HG03139 (cell line): ENCODE results near the gene RIMBP2.
"Not testable (repeated sequence)": the region's sequence is repeated elsewhere in the genome, so short reads cannot be mapped to it uniquely, and the experiment has no call there.

Experiments used
- ATAC-seq: cut with Tn5 transposase; IDR thresholded peaks from one replicate; pipeline ENCODE4 v1.9.1; 2021; ENCODE audit not compliant: unreplicated experiment

The RIMBP2 gene, protein sequence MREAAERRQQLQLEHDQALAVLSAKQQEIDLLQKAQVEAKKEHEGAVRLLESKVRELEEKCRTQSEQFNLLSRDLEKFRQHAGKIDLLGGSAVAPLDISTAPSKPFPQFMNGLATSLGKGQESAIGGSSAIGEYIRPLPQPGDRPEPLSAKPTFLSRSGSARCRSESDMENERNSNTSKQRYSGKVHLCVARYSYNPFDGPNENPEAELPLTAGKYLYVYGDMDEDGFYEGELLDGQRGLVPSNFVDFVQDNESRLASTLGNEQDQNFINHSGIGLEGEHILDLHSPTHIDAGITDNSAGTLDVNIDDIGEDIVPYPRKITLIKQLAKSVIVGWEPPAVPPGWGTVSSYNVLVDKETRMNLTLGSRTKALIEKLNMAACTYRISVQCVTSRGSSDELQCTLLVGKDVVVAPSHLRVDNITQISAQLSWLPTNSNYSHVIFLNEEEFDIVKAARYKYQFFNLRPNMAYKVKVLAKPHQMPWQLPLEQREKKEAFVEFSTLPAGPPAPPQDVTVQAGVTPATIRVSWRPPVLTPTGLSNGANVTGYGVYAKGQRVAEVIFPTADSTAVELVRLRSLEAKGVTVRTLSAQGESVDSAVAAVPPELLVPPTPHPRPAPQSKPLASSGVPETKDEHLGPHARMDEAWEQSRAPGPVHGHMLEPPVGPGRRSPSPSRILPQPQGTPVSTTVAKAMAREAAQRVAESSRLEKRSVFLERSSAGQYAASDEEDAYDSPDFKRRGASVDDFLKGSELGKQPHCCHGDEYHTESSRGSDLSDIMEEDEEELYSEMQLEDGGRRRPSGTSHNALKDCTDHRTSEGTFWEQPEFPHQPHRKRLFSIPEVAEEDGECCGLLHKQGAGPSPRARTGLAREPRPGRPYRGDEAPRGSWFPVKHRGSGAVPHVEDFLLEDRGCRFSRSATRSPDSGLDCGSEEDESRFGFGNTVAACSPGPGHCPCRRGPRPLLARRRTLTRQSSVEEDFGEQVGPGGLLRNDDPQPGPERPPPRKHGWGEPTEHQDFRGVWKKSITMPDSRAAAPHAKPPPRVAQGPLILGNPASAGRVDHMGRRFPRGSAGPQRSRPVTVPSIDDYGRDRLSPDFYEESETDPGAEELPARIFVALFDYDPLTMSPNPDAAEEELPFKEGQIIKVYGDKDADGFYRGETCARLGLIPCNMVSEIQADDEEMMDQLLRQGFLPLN (N-terminal part only)

GRCh38 chr12:130715998-130716968 is at the start of gene RIMBP2:
Gene RIMBP2 (minus strand): TSS chr12:130716299. CDS start chr12:130479013, 237,286 bp downstream.
- ATAC-seq = no peak

GRCh38 chr12:130765186-130765659 is 49.1 kb upstream of the RIMBP2 start:
- ATAC-seq = no peak

DNA sequence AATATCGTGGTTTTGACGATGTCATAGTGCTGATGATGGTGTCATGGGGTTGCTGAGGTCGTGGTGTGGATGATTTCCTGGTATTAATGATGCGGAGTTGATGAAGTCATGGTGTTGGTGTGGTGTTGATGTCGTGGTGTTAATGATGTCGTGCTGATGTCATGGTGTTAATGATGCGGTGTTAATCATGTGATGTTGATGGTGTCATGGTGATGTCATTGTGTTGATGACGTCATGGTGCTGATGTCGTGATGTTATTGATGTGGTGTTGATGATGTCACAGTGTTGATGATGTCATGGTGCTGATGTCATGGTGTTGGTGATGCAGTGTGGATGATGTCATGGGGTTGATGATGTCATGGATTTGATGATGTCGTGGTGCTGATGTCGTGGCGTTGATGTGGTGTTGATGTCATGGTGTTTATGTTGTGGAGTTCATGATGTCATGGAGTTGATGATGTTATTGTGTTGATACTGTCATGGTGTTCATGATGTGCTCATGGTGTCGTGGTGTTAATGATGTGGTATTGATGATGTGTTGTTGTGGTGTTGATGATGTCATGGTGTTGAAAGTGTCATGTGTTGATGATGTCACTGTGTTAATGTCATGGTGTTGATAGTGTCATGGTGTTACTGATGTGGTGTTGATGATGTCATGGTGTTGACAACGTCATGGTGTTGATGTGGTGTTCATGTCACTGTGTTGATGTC is 48.5 kb upstream of the RIMBP2 start:
- no peak for ATAC-seq

DNA sequence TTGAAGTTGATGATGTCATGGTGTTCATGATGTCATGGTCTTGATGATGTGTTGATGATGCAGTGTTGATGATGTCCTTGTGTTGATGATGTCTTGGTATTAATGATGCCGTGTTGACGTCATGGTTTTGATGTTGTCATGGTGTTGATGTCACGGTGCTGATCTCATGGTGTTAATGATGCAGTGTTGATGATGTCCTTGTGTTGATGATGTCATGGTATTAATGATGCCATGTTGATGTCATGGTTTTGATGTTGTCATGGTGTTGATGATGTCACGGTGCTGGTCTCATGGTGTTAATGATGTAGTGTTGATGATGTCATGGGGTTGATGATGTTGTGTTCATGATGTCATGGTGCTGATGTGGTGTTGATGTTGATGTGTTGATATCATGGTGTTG is 48.0 kb upstream of the RIMBP2 start:
- no peak for ATAC-seq

- no peak for ATAC-seq
Measured at GRCh38 chr12:130762319-130762675, 46.2 kb upstream of the RIMBP2 start.

GRCh38 chr12:130761537-130762318 is 45.6 kb upstream of the RIMBP2 start:
- ATAC-seq = no peak

- no peak for ATAC-seq
Measured at GRCh38 chr12:130754234-130754901, 38.3 kb upstream of the RIMBP2 start.

- no peak for ATAC-seq
Measured at GRCh38 chr12:130752692-130753230, 36.7 kb upstream of the RIMBP2 start.

DNA sequence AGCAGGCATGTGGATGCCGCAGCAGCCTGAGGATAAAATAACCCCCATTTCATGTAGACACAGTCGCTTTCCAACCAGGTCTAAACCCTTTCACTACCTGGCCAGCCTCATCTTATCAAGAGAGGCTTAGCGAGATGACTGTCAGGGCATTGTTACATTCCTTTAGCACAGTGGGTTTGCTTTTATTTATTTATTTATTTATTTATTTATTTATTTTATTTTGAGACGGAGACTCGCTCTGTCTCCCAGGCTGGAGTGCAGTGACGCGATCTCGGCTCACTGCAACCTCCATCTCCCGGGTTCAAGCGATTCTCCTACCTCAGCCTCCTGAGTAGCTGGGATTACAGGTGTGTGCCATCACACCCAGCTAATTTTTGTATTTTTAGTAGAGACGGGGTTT is 35.9 kb upstream of the RIMBP2 start:
- not testable (repeated sequence) for ATAC-seq

GRCh38 chr12:130748786-130749185 is 32.7 kb upstream of the RIMBP2 start:
- no peak for ATAC-seq

GRCh38 chr12:130747867-130748740 is 32.0 kb upstream of the RIMBP2 start:
- peak; percentile 95 for ATAC-seq

- no peak for ATAC-seq
Measured at GRCh38 chr12:130746546-130746945, 30.4 kb upstream of the RIMBP2 start.

- ATAC-seq = no peak
Measured at GRCh38 chr12:130745921-130746320, 29.8 kb upstream of the RIMBP2 start.

- no peak for ATAC-seq
Measured at GRCh38 chr12:130744274-130744673, 28.2 kb upstream of the RIMBP2 start.

DNA sequence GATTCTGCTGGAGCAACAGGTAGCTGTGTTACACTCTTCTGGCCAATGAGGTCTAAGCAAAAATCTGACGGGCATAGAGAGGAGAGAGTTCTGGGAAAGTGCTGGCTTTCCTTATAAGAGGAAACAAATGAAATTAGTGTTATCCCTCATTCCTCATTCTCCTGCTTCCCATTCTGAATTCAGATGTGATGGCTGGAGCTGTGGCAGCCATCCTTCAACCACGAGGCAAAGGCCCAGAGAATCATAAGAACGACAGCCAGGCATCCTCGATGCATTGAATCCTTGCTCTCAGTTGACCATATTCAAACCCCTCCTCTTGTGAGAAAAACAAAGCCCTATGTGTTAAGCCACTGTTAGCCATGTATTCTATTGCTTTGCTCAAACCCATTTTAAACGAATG is 27.5 kb upstream of the RIMBP2 start:
- ATAC-seq = no peak

GRCh38 chr12:130743176-130743575 is 27.1 kb upstream of the RIMBP2 start:
- no peak for ATAC-seq

GRCh38 chr12:130742716-130743115 is 26.6 kb upstream of the RIMBP2 start:
- ATAC-seq = no peak
